Muscle layer of duodenum (tissue), 2 donors: ENCODE data around the gene WIZ.

Experiments used
- H3K27ac ChIP-seq: one replicate; pipeline ENCODE4 v1.7.0; 2013; ENCODE audit warnings: mild to moderate bottlenecking, low read length
- H3K27me3 ChIP-seq: one replicate; pipeline ENCODE4 v1.7.0; 2013; ENCODE audit warnings: low read depth, mild to moderate bottlenecking, control low read depth, low read length
- H3K36me3 ChIP-seq, 2 donors: one replicate each; pipeline ENCODE4 v1.7.0; 2013; ENCODE audit warnings: low read length in 2 of 2, control low read depth in 1 of 2, mild to moderate bottlenecking in 1 of 2; ENCODE audit not compliant: insufficient read depth in 2 of 2, control insufficient read depth in 1 of 2
- H3K4me1 ChIP-seq, 2 donors: one replicate each; pipeline ENCODE4 v1.7.0; 2013; ENCODE audit warnings: low read length in 2 of 2, mild to moderate bottlenecking in 2 of 2, control low read depth in 1 of 2, moderate library complexity in 1 of 2; ENCODE audit not compliant: insufficient read depth in 2 of 2, control insufficient read depth in 1 of 2
- H3K4me3 ChIP-seq, 2 donors: one replicate each; pipeline ENCODE4 v1.7.0; 2013; ENCODE audit warnings: low read length in 2 of 2, low read depth in 1 of 2, mild to moderate bottlenecking in 1 of 2
- H3K9me3 ChIP-seq, 2 donors: one replicate each; pipeline ENCODE4 v1.7.0; 2013; ENCODE audit warnings: low read length in 2 of 2, control low read depth in 1 of 2, mild to moderate bottlenecking in 1 of 2; ENCODE audit not compliant: control insufficient read depth in 1 of 2
- donor health status: healthy.

The WIZ gene

DNA sequence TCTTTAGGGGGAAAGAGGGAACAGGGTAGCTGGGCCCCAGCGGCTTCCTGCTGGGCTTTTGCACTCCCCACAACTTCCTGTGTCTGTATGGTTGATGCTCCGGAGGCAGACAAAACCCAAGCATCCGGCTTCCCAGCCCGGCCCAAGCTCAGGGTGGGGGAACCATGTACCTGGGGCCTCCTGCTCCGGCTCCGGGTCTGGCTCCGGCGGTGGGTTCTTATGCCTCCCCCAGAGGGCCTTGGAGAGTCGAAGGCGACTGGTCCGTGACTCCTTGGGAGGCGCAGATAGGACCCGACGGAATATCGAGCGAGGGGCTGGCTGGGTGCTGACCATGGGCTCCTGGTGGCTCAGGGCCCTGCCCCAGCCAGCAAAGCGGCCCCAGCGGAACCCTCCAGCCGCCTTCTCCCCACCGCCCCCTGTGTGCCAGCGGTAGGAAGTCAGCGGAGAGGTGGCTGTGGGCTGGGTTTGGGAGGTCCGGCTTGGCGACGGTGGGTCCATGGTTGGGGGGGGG, 14.2 kb upstream of the WIZ start:
- Histone ChIP-seq H3K27me3 (peaks cover 6% of the 10 kb centered on the region), H3K4me3 (peak overlapping the region; percentile 7 to 47), H3K36me3 (no peaks in the 10 kb centered on the region), H3K9me3 (no peaks in the 10 kb centered on the region), H3K4me1 (no peaks in the 10 kb centered on the region), H3K27ac (no peak overlapping the region)

GRCh38 chr19:15461694-15462093, 11.9 kb upstream of the WIZ start:
- H3K4me3 ChIP-seq = no peak overlapping the region
- H3K36me3 ChIP-seq = no peaks in the 10 kb centered on the region
- peaks cover under 1% of the 10 kb centered on the region for H3K27me3 ChIP-seq
- no peak overlapping the region for H3K27ac ChIP-seq
- no peaks in the 10 kb centered on the region for H3K9me3 ChIP-seq
- H3K4me1 ChIP-seq = peaks cover 0 to 14% of the 10 kb centered on the region in 2 donors

DNA sequence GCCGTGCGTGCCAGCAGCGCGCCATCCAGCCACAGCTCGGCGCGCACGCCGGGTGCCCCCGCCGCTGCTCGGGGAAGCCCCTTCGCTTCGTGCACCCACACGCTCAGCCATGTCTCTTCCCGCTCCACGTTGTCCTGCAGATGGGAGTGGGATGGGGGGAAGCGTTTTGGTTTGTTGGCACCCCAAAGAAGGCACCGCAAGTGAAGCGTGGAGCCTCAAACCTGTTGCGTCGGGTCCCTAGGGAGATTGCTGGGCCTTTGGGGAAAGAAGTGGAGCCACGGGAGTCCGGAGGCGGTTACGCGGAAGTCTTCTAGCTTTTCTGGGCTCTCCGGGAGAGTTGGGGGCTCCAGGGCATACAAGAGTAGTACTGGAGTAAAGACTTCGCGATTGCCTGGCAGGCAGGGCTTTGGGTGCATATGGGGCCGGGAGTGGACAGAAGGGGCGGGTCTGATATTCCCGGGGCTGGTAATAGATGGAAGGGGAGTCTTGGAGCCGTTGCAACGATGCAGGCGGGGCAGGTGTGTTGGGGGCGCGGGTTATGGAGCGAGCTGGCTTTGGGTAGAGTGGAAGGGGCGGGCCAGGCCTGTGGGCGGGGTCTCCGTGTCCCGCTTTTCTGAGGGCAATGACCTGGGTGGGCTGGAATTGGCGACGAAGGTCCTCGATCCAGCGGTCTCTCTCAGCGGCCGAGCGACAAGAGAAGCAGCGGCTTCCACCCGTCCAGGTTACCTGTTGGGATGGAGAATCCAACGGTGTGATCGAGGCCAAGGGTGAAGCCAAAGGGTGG, 8.1 kb upstream of the WIZ start:
- Histone ChIP-seq H3K9me3 (no peaks in the 10 kb centered on the region), H3K4me1 (peaks cover 0 to 22% of the 10 kb centered on the region in 2 donors), H3K27ac (no peak overlapping the region), H3K36me3 (no peaks in the 10 kb centered on the region), H3K27me3 (peaks cover 11% of the 10 kb centered on the region), H3K4me3 (no peak overlapping the region)

GRCh38 chr19:15456871-15457700, 7.3 kb upstream of the WIZ start:
- Histone ChIP-seq H3K4me3 (no peak overlapping the region), H3K27me3 (peaks cover 11% of the 10 kb centered on the region), H3K36me3 (no peaks in the 10 kb centered on the region)

GRCh38 chr19:15456441-15456840, 6.7 kb upstream of the WIZ start:
- Histone ChIP-seq H3K27ac (no peak overlapping the region), H3K9me3 (no peaks in the 10 kb centered on the region), H3K4me3 (no peak overlapping the region), H3K4me1 (peaks cover 0 to 26% of the 10 kb centered on the region in 2 donors), H3K36me3 (no peaks in the 10 kb centered on the region), H3K27me3 (peaks cover 11% of the 10 kb centered on the region)

More at GRCh38 chr19:15456871-15457700, 7.3 kb upstream of the WIZ start:
- H3K4me1 ChIP-seq = peaks cover 0 to 26% of the 10 kb centered on the region in 2 donors
- no peaks in the 10 kb centered on the region for H3K9me3 ChIP-seq
- H3K27ac ChIP-seq = no peak overlapping the region

DNA sequence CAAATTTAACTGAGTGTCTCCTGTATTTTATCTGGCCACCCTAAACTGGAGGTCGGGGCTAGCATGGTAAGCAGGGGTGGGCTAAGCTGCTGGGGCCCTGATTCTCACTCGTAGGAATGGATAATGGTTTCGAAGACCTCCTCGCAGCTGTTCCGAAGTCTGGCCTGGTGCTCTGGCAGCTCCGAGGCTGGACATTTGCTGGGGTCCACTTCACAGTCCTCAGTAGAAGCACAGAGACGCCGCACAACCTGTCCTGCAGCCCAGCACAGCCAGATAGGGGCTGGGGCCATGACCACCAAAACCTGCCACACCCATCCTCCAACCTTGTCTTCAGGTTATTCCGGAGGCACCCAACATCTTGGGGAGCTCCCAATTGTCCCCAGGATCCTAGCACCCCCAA, 6.2 kb upstream of the WIZ start:
- Histone ChIP-seq H3K9me3 (no peaks in the 10 kb centered on the region), H3K4me3 (no peak overlapping the region), H3K4me1 (peaks cover 0 to 26% of the 10 kb centered on the region in 2 donors), H3K27ac (no peak overlapping the region), H3K36me3 (no peaks in the 10 kb centered on the region), H3K27me3 (peaks cover 11% of the 10 kb centered on the region)

DNA sequence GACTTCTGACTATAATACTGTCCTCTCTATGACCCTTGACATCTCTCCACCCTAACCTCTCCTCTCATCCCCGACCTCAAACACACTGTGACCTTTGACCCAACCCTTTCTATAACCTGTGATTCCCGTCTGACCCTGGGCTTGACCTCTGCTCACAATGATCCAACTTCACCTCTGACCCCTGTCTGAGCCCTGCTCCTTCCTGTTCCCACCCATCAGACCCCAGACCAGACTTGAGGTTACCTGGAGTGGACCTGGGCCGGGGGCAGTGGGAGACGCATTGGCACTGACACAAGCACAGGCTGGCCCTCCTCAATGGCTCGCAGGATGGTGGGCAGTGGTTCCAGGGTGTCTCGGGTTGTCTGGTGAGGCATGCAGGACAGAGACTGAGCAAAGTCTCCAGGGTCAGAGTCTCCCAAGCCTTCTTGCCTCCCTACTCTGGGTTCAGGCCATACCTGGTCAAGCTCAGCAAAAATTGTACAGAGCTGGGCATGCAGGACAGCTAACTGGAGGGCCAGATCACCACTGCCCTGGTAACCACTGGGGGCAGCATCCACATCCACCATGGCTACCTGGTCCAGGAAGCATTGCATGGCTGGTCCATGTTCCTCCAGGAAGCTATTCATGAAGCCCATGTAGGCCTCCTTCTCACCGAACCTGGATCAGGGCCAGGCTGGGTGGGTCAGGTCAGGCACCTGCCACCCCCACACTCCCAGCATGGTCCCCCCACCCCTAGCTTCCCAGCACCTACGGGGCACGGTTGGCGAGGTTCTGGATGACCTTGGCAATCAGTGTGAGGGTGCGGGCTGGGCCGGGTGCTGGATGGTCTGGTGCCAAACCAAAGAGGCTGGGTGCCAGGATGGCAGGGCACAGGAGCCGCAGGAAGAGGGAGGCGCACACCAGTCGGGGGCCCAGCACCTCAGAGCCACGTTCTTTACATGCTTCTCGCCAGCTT, 4.4 kb upstream of the WIZ start:
- H3K27me3 ChIP-seq = peaks cover 11% of the 10 kb centered on the region
- H3K36me3 ChIP-seq = no peaks in the 10 kb centered on the region
- no peak overlapping the region for H3K4me3 ChIP-seq
- peaks cover 0 to 27% of the 10 kb centered on the region in 2 donors for H3K4me1 ChIP-seq
- H3K9me3 ChIP-seq = no peaks in the 10 kb centered on the region
- no peak overlapping the region for H3K27ac ChIP-seq

GRCh38 chr19:15453091-15453578, 3.4 kb upstream of the WIZ start:
- Histone ChIP-seq H3K36me3 (no peaks in the 10 kb centered on the region), H3K4me3 (peak overlapping the region; percentile 44 to 73), H3K27me3 (peaks cover 11% of the 10 kb centered on the region), H3K4me1 (peaks cover 3 to 38% of the 10 kb centered on the region in 2 donors), H3K27ac (no peak overlapping the region), H3K9me3 (no peaks in the 10 kb centered on the region)

- Histone ChIP-seq H3K4me3 (peak overlapping the region; percentile 44 to 73), H3K27ac (no peak overlapping the region), H3K36me3 (peaks cover 0 to 7% of the 10 kb centered on the region in 2 donors), H3K27me3 (peaks cover 11% of the 10 kb centered on the region), H3K9me3 (no peaks in the 10 kb centered on the region), H3K4me1 (peaks cover 3 to 33% of the 10 kb centered on the region in 2 donors)
Observed at GRCh38 chr19:15452111-15453047, 2.6 kb upstream of the WIZ start.

GRCh38 chr19:15450528-15450890, 753 bp upstream of the WIZ start:
- Histone ChIP-seq H3K4me1 (peaks cover 3 to 25% of the 10 kb centered on the region in 2 donors), H3K4me3 (no peak overlapping the region), H3K27me3 (no peaks in the 10 kb centered on the region), H3K9me3 (no peaks in the 10 kb centered on the region), H3K36me3 (peaks cover 0 to 12% of the 10 kb centered on the region in 2 donors), H3K27ac (no peak overlapping the region)
